ENCODE results near the gene TFAP2C. TPM values are rescaled to one million over a fixed set of nuclear protein-coding genes. Genes with fewer than 3 reads are reported as not detected.
"Not testable (repeated sequence)": the region's sequence is repeated elsewhere in the genome, so short reads cannot be mapped to it uniquely, and the experiment has no call there.

Gene TFAP2C
- total RNA-seq, 6 experiments from 2014 or later, result 1.6 to 4.5 (median 1.9) TPM

DNA sequence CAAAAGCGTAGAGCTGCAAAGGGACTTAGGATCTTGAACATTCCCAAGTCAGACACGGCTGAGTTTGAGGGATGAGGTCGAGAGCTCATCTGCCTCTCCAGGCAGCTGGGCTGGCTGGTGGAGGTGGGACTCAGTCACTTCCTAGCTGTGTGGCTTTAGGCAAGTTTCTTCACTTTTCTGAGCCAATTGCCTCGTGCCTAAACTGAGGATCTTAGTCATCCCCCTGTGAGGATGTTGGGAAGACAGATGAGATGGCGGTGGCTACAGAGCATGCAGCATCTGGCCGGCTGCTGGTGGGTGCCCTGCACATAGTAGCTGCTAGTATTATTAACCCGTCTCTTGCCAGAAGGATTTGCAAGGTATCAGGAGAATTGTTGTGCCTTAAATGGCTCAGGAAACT, 27.5 kb downstream of the TFAP2C start:
- no peaks in the 10 kb centered on the region for H3K9me3 Mint-ChIP-seq
- no peak overlapping the region for H3K4me3 Mint-ChIP-seq
- peaks cover 10% of the 10 kb centered on the region for H3K27me3 Mint-ChIP-seq (ENCODE audit: insufficient read depth)
- H3K36me3 Mint-ChIP-seq (ENCODE audit: low read depth), result no peaks in the 10 kb centered on the region
- TF ChIP-seq, protein P1, sequence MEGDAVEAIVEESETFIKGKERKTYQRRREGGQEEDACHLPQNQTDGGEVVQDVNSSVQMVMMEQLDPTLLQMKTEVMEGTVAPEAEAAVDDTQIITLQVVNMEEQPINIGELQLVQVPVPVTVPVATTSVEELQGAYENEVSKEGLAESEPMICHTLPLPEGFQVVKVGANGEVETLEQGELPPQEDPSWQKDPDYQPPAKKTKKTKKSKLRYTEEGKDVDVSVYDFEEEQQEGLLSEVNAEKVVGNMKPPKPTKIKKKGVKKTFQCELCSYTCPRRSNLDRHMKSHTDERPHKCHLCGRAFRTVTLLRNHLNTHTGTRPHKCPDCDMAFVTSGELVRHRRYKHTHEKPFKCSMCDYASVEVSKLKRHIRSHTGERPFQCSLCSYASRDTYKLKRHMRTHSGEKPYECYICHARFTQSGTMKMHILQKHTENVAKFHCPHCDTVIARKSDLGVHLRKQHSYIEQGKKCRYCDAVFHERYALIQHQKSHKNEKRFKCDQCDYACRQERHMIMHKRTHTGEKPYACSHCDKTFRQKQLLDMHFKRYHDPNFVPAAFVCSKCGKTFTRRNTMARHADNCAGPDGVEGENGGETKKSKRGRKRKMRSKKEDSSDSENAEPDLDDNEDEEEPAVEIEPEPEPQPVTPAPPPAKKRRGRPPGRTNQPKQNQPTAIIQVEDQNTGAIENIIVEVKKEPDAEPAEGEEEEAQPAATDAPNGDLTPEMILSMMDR (IDR thresholded peaks at IDR 0.05), result no peak
- H3K27ac Mint-ChIP-seq, result no peak overlapping the region
- no peaks in the 10 kb centered on the region for H3K4me1 Mint-ChIP-seq (ENCODE audit: low read depth)
- no peak for DNase-seq

DNA sequence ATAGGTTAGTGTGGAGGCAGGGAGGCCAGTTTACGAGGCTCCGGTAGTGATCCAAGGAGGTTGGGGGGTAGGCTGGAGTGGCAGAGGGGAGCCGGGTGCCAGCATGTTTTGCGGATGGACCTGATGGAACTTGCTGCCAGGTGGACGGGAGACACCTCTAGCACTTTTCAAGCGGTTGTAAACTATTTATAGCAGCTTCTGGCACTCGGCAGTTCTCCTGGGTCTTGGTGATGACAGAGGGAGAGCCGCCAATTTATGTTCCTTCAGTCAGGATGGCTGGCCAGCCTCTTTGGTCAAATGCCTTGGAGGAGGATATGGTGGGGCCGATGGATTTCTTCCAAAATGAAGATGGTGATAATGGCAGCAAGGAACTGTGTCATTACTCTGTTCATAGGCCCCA, 28.8 kb downstream of the TFAP2C start:
- no peak for DNase-seq
- Mint-ChIP-seq H3K4me1 (ENCODE audit: low read depth) (no peaks in the 10 kb centered on the region), H3K27me3 (ENCODE audit: insufficient read depth) (peaks cover 8% of the 10 kb centered on the region), H3K27ac (no peak overlapping the region), H3K9me3 (no peaks in the 10 kb centered on the region), H3K36me3 (ENCODE audit: low read depth) (no peaks in the 10 kb centered on the region), H3K4me3 (no peak overlapping the region)
- TF ChIP-seq, protein P1 (IDR thresholded peaks at IDR 0.05), result no peak

DNA sequence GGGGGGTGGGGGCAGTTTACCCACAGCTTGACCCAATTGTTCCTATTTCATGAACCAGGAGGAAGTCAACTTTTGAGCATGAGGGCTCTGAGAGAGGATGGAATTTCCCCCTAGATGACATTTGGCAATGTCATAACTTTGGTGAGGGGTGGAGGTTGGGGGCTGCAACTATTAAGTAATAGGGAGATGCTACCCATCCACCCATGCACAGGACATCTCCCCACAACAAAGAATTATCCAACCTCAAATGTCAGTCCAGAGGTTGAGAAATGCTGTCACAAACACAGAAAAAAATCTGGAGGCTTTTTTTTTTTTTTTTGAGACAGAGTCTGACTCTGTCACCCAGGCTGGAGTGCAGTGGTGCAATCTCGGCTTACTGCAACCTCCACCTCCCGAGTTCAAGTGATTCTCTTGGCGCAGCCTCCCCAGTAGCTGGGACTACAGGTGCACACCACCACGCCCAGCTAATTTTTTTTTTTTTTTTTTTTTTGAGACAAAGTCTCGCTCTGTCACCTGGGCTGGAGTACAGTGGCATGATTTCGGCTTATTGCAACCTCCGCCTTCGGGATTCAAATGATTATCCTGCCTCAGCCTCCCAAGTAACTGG, 29.3 kb downstream of the TFAP2C start:
- H3K9me3 Mint-ChIP-seq; H3K27me3 Mint-ChIP-seq (ENCODE audit: insufficient read depth); H3K27ac Mint-ChIP-seq; H3K4me1 Mint-ChIP-seq (ENCODE audit: low read depth); H3K4me3 Mint-ChIP-seq; H3K36me3 Mint-ChIP-seq (ENCODE audit: low read depth); DNase-seq: not testable (repeated sequence)

DNA sequence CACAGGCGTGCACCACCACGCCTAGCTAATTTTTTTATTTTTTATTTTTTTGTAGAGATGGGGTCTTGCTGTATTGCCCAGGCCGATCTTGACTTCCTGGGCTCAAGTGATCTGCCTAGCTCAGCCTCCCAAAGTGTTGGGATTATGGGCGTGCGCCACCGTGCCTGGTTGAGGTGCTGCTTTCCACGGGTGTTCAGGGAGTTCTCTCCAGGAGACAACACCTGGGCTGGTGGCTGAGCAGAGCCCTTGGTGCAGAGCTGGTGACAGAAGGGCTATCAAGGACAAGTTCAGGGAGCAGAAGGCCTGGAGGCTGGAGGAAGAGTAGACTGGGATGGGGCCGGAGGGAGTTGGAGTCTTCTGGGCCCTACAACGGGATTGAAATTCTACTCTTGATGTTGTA, 34.6 kb downstream of the TFAP2C start:
- no peaks in the 10 kb centered on the region for H3K9me3 Mint-ChIP-seq
- no peak overlapping the region for H3K27ac Mint-ChIP-seq
- DNase-seq, result no peak
- no peaks in the 10 kb centered on the region for H3K36me3 Mint-ChIP-seq (ENCODE audit: low read depth)
- H3K4me1 Mint-ChIP-seq (ENCODE audit: low read depth), result no peaks in the 10 kb centered on the region
- TF ChIP-seq, protein P1 (IDR thresholded peaks at IDR 0.05), result no peak
- no peak overlapping the region for H3K4me3 Mint-ChIP-seq
- peaks cover 8% of the 10 kb centered on the region; the same call in 1 of the 2 replicates for H3K27me3 Mint-ChIP-seq (ENCODE audit: insufficient read depth)

DNA sequence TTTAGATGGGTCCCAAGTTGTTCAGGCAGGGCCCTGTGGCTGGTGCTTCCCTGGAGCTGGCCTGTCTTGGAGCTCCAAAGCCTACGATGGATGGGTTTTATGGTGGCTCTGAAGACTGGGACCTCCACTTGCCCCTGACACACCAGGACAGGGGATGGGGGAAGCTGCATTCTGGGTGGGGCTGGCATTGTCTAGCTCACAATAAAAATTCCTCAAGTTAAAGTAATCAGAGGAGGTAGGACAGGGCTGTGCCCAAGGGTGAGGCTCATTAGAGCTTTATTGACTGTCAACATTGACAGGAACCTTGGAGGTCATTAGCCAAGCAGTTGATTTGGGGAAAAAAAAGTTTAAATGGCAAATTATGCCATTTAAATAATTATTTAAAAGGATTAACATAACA, 35.7 kb downstream of the TFAP2C start:
- no peak overlapping the region for H3K27ac Mint-ChIP-seq
- peaks cover 10% of the 10 kb centered on the region; the same call in 1 of the 2 replicates for H3K27me3 Mint-ChIP-seq (ENCODE audit: insufficient read depth)
- no peaks in the 10 kb centered on the region for H3K4me1 Mint-ChIP-seq (ENCODE audit: low read depth)
- H3K4me3 Mint-ChIP-seq, result no peak overlapping the region
- H3K36me3 Mint-ChIP-seq (ENCODE audit: low read depth), result no peaks in the 10 kb centered on the region
- no peak for DNase-seq
- H3K9me3 Mint-ChIP-seq, result no peaks in the 10 kb centered on the region
- TF ChIP-seq, protein P1 (IDR thresholded peaks at IDR 0.05), result no peak

DNA sequence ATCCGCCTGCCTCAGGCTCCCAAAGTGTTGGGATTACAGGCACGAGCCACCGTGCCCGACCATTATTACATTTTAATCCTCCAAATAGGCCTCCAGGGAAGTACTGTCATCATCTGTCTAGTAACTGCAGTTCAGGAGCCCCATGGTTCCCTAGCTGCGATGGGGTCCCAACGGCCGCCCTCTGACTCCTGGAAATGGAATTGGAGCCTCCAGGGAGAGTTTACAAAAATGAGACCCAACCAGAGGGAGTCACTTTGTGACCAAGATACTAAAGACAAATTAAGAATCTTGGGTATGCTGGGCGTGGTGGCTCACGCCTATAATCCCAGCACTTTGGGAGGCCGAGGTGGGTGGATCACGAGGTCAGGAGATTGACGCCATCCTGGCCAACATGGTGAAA, 36.7 kb downstream of the TFAP2C start:
- no peaks in the 10 kb centered on the region for H3K4me1 Mint-ChIP-seq (ENCODE audit: low read depth)
- H3K9me3 Mint-ChIP-seq, result no peaks in the 10 kb centered on the region
- H3K27me3 Mint-ChIP-seq (ENCODE audit: insufficient read depth), result peaks cover 10% of the 10 kb centered on the region; the same call in 1 of the 2 replicates
- H3K27ac Mint-ChIP-seq, result no peak overlapping the region
- no peak for DNase-seq
- no peak overlapping the region for H3K4me3 Mint-ChIP-seq
- no peaks in the 10 kb centered on the region for H3K36me3 Mint-ChIP-seq (ENCODE audit: low read depth)
- TF ChIP-seq, protein P1 (IDR thresholded peaks at IDR 0.05), result no peak
